ENCODE measurements around the gene TBC1D32. TPM values are rescaled to one million over a fixed set of nuclear protein-coding genes. Genes with fewer than 3 reads are reported as not detected.
"Not testable (repeated sequence)": the region's sequence is repeated elsewhere in the genome, so short reads cannot be mapped to it uniquely, and the experiment has no call there.

The TBC1D32 gene
- total RNA-seq, 1 experiment from 2014 or later: 1.1 TPM

GRCh38 chr6:121263742-121264141 is 70.5 kb downstream of the TBC1D32 start:
- in situ Hi-C loops (cut with HindIII; ENCODE audit: low pct_unique_long_range_greater_than_20kb, low sequenced_read_pairs): no loop called here
- no peak for DNase-seq (ENCODE audit: low read depth, low spot score)

GRCh38 chr6:121260651-121261102 is 73.6 kb downstream of the TBC1D32 start:
- in situ Hi-C loops (cut with HindIII; ENCODE audit: low pct_unique_long_range_greater_than_20kb, low sequenced_read_pairs): no loop called here
- DNase-seq (ENCODE audit: low read depth, low spot score): no peak

- in situ Hi-C loops (cut with HindIII; ENCODE audit: low pct_unique_long_range_greater_than_20kb, low sequenced_read_pairs): no loop called here
- no peak for DNase-seq (ENCODE audit: low read depth, low spot score)
These were observed 86.9 kb downstream of the TBC1D32 start for GRCh38 chr6:121247386-121247785.

- no peak for DNase-seq (ENCODE audit: low read depth, low spot score)
- in situ Hi-C loops (cut with HindIII; ENCODE audit: low pct_unique_long_range_greater_than_20kb, low sequenced_read_pairs): no loop called here
These were observed 91.9 kb downstream of the TBC1D32 start for GRCh38 chr6:121242386-121242785.

- DNase-seq (ENCODE audit: low read depth, low spot score): no peak
- in situ Hi-C loops (cut with HindIII; ENCODE audit: low pct_unique_long_range_greater_than_20kb, low sequenced_read_pairs): no loop called here
These were observed 96.4 kb downstream of the TBC1D32 start for GRCh38 chr6:121237859-121238258.

- in situ Hi-C loops (cut with HindIII; ENCODE audit: low pct_unique_long_range_greater_than_20kb, low sequenced_read_pairs): no loop called here
- no peak for DNase-seq (ENCODE audit: low read depth, low spot score)
These were observed 97.3 kb downstream of the TBC1D32 start for GRCh38 chr6:121236984-121237383.

GRCh38 chr6:121235386-121235785 is 98.9 kb downstream of the TBC1D32 start:
- in situ Hi-C loops (cut with HindIII; ENCODE audit: low pct_unique_long_range_greater_than_20kb, low sequenced_read_pairs): no loop called here
- DNase-seq (ENCODE audit: low read depth, low spot score): no peak

- no peak for DNase-seq (ENCODE audit: low read depth, low spot score)
- in situ Hi-C loops (cut with HindIII; ENCODE audit: low pct_unique_long_range_greater_than_20kb, low sequenced_read_pairs): no loop called here
These were observed 110.3 kb downstream of the TBC1D32 start for GRCh38 chr6:121223930-121224329.

- DNase-seq (ENCODE audit: low read depth, low spot score): no peak
- in situ Hi-C loops (cut with HindIII; ENCODE audit: low pct_unique_long_range_greater_than_20kb, low sequenced_read_pairs): no loop called here
These were observed 111.1 kb downstream of the TBC1D32 start for GRCh38 chr6:121223212-121223611.

GRCh38 chr6:121222656-121223055 is 111.6 kb downstream of the TBC1D32 start:
- peak; percentile 34 for DNase-seq (ENCODE audit: low read depth, low spot score)
- in situ Hi-C loops (cut with HindIII; ENCODE audit: low pct_unique_long_range_greater_than_20kb, low sequenced_read_pairs): no loop called here

GRCh38 chr6:121216928-121217327 is 117.4 kb downstream of the TBC1D32 start:
- in situ Hi-C loops (cut with HindIII; ENCODE audit: low pct_unique_long_range_greater_than_20kb, low sequenced_read_pairs): no loop called here
- DNase-seq (ENCODE audit: low read depth, low spot score): no peak

GRCh38 chr6:121213341-121213740 is 120.9 kb downstream of the TBC1D32 start:
- DNase-seq (ENCODE audit: low read depth, low spot score); in situ Hi-C loops (cut with HindIII; ENCODE audit: low pct_unique_long_range_greater_than_20kb, low sequenced_read_pairs): not testable (repeated sequence)

- in situ Hi-C loops (cut with HindIII; ENCODE audit: low pct_unique_long_range_greater_than_20kb, low sequenced_read_pairs): no loop called here
These were observed 123.3 kb downstream of the TBC1D32 start for GRCh38 chr6:121210943-121211342.

GRCh38 chr6:121205569-121205968 is 128.7 kb downstream of the TBC1D32 start:
- in situ Hi-C loops (cut with HindIII; ENCODE audit: low pct_unique_long_range_greater_than_20kb, low sequenced_read_pairs): no loop called here
- DNase-seq (ENCODE audit: low read depth, low spot score): no peak

More at GRCh38 chr6:121210943-121211342, 123.3 kb downstream of the TBC1D32 start:
- no peak for DNase-seq (ENCODE audit: low read depth, low spot score)

- in situ Hi-C loops (cut with HindIII; ENCODE audit: low pct_unique_long_range_greater_than_20kb, low sequenced_read_pairs): no loop called here
- no peak for DNase-seq (ENCODE audit: low read depth, low spot score)
These were observed 133.2 kb downstream of the TBC1D32 start for GRCh38 chr6:121201105-121201504.

GRCh38 chr6:121196042-121196441 is 138.2 kb downstream of the TBC1D32 start:
- DNase-seq (ENCODE audit: low read depth, low spot score); in situ Hi-C loops (cut with HindIII; ENCODE audit: low pct_unique_long_range_greater_than_20kb, low sequenced_read_pairs): not testable (repeated sequence)

- in situ Hi-C loops (cut with HindIII; ENCODE audit: low pct_unique_long_range_greater_than_20kb, low sequenced_read_pairs): no loop called here
- no peak for DNase-seq (ENCODE audit: low read depth, low spot score)
These were observed 144.2 kb downstream of the TBC1D32 start for GRCh38 chr6:121190122-121190521.

GRCh38 chr6:121188356-121188755 is 145.9 kb downstream of the TBC1D32 start:
- in situ Hi-C loops (cut with HindIII; ENCODE audit: low pct_unique_long_range_greater_than_20kb, low sequenced_read_pairs): no loop called here
- DNase-seq (ENCODE audit: low read depth, low spot score): no peak

GRCh38 chr6:121187833-121188200 is 146.5 kb downstream of the TBC1D32 start:
- in situ Hi-C loops (cut with HindIII; ENCODE audit: low pct_unique_long_range_greater_than_20kb, low sequenced_read_pairs): no loop called here
- no peak for DNase-seq (ENCODE audit: low read depth, low spot score)

- DNase-seq (ENCODE audit: low read depth, low spot score): no peak
- in situ Hi-C loops (cut with HindIII; ENCODE audit: low pct_unique_long_range_greater_than_20kb, low sequenced_read_pairs): no loop called here
These were observed 147.0 kb downstream of the TBC1D32 start for GRCh38 chr6:121187200-121187832.

Data from SK-MEL-5 (cell line).